Uterus (tissue), 2 donors: ENCODE data around the gene MIEN1.

Source experiments
- POLR2A ChIP-seq, 2 donors: fragments of 450-650 bp; IDR thresholded peaks; one replicate each; pipeline ENCODE4 v1.6.1; 2016; ENCODE audit warnings: antibody characterized with exemption in 2 of 2, mild to moderate bottlenecking in 1 of 2, moderate library complexity in 1 of 2
- TF ChIP-seq, protein P1 (sequence below), 4 experiments: fragments of 200-600 bp in 2 of 4; fragments of 450-650 bp in 2 of 4; sonication (generic) in 2 of 4; IDR thresholded peaks; one replicate each; pipeline ENCODE4 v1.5.1; 2016 to 2019; ENCODE audit warnings: antibody characterized with exemption in 4 of 4, mild to moderate bottlenecking in 2 of 4, moderate library complexity in 1 of 4

DNA sequence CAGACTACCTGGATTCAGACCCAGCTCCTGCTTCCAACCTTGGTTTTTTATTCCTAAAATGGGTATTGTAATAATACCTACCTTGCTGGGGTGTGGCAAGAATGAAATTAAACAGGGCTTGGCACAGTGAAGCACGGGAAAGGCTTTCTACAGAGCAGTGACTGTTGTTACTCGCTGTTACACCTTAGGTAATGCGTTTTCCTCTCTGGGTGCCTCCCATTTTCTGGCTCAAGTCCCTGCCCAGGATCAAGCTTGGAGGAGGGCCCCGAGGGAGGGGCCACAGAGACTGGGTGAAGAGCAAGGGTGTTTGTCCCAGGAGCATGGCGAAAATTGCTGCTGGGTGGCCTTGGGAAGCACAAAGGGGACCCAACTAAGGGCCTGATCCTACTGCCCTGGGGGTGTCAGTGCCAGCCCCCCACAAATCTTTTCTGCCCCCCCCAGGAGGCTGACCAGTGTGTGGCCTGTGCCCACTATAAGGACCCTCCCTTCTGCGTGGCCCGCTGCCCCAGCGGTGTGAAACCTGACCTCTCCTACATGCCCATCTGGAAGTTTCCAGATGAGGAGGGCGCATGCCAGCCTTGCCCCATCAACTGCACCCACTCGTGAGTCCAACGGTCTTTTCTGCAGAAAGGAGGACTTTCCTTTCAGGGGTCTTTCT lies 13.3 kb downstream of the MIEN1 start:
- TF ChIP-seq, protein P1, sequence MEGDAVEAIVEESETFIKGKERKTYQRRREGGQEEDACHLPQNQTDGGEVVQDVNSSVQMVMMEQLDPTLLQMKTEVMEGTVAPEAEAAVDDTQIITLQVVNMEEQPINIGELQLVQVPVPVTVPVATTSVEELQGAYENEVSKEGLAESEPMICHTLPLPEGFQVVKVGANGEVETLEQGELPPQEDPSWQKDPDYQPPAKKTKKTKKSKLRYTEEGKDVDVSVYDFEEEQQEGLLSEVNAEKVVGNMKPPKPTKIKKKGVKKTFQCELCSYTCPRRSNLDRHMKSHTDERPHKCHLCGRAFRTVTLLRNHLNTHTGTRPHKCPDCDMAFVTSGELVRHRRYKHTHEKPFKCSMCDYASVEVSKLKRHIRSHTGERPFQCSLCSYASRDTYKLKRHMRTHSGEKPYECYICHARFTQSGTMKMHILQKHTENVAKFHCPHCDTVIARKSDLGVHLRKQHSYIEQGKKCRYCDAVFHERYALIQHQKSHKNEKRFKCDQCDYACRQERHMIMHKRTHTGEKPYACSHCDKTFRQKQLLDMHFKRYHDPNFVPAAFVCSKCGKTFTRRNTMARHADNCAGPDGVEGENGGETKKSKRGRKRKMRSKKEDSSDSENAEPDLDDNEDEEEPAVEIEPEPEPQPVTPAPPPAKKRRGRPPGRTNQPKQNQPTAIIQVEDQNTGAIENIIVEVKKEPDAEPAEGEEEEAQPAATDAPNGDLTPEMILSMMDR (IDR thresholded peaks at IDR 0.05), result no peak
- TF ChIP-seq POLR2A (IDR thresholded peaks at IDR 0.05), result no peak
